Omental fat pad (tissue), 4 donors: ENCODE measurements around the gene CRYBG2. TPM values are rescaled to one million over a fixed set of nuclear protein-coding genes. Genes with fewer than 3 reads are reported as not detected.
A peak's percentile ranks its signal among the peaks of the same experiment; 100 is the strongest.

Experiments used
- ATAC-seq: fragments of 150-250 bp; one replicate; pipeline ENCODE4 v1.9.1; 2016; ENCODE audit warnings: mild to moderate bottlenecking, moderate library complexity; ENCODE audit not compliant: low FRiP score
- DNase-seq: peaks from one replicate; pipeline ENCODE4 v3.0.0-alpha.2; 2019; ENCODE audit warnings: low spot score
- total RNA-seq, 4 donors: library from RNA; depleted of rRNA; stranded (reverse); fragments of >200 nt; gene quantifications; one replicate each; pipeline ENCODE4 v1.1.0, GENCODE V29; 2016
- TF ChIP-seq, protein P1 (sequence below), 3 donors: fragments of 450-650 bp; IDR thresholded peaks; one replicate each; pipeline ENCODE4 v1.5.1; 2016 to 2017; ENCODE audit warnings: antibody characterized with exemption in 3 of 3, mild to moderate bottlenecking in 3 of 3, moderate library complexity in 2 of 3

CRYBG2 gene
- total RNA-seq, 4 donors from 2014 or later, result not detected

DNA sequence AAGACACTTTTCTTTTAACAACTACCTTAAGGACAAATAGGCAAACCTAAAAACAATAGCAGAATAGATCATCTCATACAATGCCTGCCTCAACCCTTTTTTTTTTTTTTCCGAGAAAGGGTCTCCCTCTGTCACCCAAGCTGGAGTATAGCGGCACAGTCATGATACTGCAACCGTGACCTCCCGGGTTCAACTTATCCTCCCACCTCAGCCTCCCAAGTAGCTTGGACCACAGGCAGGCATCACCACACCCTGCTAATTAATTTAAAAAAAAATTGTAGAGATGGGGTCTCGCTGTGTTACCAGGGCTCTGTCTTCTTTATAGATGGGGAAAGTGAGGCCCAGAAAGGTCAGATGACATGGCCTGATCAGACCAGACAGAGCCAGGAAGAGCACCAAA is 66.1 kb downstream of the CRYBG2 start:
- ATAC-seq, result no peak
- TF ChIP-seq, protein P1, sequence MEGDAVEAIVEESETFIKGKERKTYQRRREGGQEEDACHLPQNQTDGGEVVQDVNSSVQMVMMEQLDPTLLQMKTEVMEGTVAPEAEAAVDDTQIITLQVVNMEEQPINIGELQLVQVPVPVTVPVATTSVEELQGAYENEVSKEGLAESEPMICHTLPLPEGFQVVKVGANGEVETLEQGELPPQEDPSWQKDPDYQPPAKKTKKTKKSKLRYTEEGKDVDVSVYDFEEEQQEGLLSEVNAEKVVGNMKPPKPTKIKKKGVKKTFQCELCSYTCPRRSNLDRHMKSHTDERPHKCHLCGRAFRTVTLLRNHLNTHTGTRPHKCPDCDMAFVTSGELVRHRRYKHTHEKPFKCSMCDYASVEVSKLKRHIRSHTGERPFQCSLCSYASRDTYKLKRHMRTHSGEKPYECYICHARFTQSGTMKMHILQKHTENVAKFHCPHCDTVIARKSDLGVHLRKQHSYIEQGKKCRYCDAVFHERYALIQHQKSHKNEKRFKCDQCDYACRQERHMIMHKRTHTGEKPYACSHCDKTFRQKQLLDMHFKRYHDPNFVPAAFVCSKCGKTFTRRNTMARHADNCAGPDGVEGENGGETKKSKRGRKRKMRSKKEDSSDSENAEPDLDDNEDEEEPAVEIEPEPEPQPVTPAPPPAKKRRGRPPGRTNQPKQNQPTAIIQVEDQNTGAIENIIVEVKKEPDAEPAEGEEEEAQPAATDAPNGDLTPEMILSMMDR (IDR thresholded peaks at IDR 0.05), result no peak
- no peak for DNase-seq

DNA sequence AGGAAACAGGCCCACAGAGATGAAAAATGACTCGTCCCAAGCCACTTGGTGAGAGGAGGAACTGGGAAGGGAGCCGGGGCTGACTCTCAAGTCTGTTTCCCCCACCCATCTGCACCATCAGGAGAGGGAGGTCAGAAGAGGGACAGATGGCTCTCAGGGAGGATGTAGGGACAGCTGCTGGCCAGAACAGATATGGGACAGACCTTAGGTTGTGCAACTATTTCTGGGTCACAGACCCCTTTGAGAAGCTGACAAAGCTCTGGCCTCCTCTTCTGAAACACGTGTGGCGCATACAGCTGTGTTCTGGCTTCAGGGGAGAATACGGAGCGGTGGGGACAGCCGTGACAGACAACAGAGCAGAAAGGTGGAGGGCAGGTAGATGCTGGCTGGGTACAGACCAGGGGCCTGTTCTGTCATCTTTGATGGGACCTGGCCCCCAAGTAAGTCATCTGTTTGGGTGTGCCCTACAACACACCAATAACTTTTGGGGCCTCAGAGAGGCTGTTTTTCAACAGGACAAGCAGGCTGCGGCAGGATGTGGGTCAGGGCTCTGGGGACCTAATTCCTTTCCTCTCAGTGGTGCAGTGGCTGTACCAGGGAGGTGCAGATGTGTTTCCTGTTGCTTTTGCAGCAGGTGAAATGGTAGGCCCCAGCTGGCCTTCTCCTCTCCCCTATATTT is 66.8 kb downstream of the CRYBG2 start:
- ATAC-seq, result no peak
- DNase-seq, result no peak
- TF ChIP-seq, protein P1 (IDR thresholded peaks at IDR 0.05), result no peak

DNA sequence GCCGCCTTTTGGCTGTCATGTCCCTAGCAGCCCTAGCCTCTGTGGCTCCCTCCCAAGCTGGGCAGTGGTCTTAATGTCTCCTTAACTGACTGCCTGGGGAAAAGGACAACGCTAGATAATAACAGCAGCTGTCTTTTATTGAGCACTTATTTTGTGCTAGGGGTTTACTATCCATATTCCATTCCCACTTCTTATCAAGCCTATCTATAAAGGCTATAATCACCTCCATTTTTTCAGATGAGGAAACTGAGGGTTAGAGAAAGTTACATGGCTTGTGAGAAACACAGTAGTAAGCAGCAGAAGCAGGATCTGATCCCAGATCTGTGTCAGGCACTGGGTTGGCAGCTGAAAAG is 67.9 kb downstream of the CRYBG2 start:
- TF ChIP-seq, protein P1 (IDR thresholded peaks at IDR 0.05), result no peak
- no peak for ATAC-seq
- no peak for DNase-seq

DNA sequence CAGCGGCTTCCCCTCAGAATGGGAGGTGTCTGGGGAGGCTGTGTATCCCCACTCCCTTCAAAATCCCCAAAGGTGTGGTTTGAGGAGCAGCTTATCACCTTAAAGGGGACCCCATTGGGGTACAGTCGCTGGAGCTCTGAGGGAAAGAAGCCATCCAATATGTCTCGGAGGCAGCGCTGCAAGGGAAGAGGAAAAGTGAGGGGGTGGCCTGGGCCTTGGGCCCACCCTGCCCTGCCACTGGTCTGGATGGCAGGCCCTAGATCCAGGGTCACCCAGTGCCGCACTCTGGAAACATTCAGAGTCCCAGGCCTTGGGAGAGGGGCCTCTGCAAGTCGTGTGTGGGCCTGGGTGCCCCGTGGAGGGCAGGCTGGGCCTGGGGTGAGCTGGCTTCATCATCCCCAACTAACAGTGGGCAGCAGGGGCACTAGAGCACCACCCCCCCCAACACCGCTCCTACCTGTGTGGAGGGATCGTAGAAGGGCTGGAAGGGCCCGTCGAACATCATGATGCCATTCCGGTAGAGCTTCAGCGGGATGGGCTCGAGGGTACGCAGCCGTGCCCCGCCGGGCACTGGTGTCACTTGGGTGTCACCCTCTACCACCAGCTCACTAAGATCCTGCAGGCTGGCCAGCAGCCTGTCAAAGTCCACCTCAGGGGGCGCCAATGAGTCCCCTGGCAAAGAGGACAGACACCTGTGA is 68.4 kb downstream of the CRYBG2 start:
- DNase-seq, result no peak
- TF ChIP-seq, protein P1 (IDR thresholded peaks at IDR 0.05), result no peak
- no peak for ATAC-seq

DNA sequence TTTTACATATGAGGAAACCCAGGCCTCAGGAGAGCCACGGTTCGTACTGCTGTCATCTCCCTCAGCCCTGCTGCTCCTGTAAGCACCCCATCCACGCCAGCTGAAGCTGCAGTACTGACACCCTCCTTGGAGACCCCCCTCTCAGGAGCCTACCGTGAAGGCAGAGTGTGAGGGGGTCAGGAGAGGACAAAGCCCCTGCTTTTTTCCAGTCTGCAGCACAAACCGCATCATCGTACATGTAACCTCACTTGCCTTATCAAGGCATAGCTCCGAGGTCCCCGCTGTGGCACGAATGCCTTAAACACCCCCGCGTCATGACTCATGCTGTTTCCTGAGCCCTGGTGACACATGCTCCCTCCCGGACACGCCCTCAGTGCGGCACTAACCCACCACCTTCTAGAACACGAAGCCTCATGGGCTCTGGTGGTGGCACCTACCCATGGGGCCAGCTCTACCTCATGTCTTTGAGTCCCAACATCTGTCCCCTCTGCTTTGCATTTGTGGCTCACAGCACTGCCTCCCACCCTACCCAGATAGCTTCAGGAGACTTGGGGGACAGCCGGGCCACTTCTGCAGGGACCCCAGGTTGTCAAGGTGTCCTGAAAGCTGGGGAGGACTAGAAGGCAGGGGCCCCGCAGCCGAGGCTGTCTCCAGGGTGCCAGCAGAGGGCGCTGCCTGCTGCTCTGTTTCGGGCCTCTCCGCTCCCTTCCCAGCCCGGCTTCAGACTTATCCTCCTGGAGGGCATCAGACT is 69.2 kb downstream of the CRYBG2 start:
- ATAC-seq (no peak), DNase-seq (peak; percentile 68)
- TF ChIP-seq, protein P1 (IDR thresholded peaks at IDR 0.05), result no peak

DNA sequence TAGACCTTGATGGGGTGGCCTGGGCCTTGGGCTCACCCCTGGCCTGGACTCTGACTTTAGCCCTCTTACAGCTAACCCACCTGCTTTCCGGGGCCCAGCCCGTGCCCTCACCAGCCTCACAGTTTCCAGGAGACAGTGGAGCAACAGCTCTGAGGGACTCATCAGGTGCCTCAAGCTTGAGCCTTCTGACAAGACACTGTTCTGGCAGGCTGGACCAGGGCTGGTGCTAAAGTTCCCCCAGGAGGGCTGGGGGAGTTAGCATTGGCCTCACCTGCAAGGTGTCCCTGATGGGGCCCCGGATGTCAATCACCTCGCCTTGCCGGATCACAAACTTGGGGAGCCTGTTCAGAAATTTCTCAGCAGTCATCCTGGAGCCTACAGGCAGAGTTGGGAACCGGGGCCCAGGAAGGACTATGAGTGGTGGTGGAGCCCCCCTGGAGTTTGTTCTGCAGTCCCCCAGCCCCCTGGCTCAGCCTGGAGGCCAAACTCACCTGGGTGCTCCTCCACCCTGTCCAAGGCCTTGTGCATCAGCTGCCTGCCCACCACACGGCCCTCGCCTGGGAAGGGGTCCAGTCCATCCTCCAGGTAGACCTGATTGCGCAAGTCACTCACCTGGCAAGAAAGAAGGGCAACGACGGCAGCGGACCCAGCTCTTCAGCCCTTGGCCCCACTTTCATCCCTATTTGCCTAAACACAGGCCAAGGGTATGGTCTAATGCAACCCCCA is 69.9 kb downstream of the CRYBG2 start:
- ATAC-seq (no peak), DNase-seq (no peak)
- TF ChIP-seq, protein P1 (IDR thresholded peaks at IDR 0.05), result no peak
